ENCODE results near the gene MBD3L4. TPM values are rescaled to one million over a fixed set of nuclear protein-coding genes. Genes with fewer than 3 reads are reported as not detected.

Gene MBD3L4
- total RNA-seq, 2 donors from 2014 or later = not detected

- H3K36me3 Mint-ChIP-seq (ENCODE audit: low read depth) = no peaks in the 10 kb centered on the region
- DNase-seq = no peak
- H3K27ac Mint-ChIP-seq = no peak overlapping the region
- ATAC-seq = no peak
- no peak overlapping the region for H3K4me3 Mint-ChIP-seq
- H3K4me1 Mint-ChIP-seq = peaks cover 1% of the 10 kb centered on the region
- no peaks in the 10 kb centered on the region for H3K9me3 ChIP-seq (ENCODE audit: control insufficient read depth, low read length, poor library complexity, severe bottlenecking)
- no peaks in the 10 kb centered on the region for H3K27me3 Mint-ChIP-seq
Observed at GRCh38 chr19:7018828-7019227, 21.2 kb downstream of the MBD3L4 start.

DNA sequence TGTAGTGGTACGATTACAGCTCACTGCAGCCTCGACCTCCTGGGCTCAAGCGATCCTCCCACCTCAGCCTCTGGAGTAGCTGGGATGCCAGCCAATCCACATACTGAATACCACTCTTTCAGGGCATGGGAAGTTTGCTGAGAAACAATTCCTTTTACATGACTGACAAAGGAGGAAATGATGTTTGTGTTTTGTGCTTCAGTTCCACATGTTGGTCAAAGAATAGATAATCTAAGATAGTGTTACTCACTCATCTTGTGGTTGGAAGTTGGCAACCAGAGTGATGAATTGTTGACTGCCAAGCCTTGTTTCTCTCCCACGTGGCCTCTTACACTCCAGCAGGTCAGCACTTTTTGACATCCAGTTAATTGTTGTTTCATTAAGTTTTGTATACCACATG lies 26.3 kb downstream of the MBD3L4 start:
- Mint-ChIP-seq H3K27me3 (no peaks in the 10 kb centered on the region), H3K36me3 (ENCODE audit: low read depth) (no peaks in the 10 kb centered on the region), H3K27ac (peak overlapping the region; percentile 43), H3K4me1 (peaks cover 24% of the 10 kb centered on the region), H3K4me3 (no peak overlapping the region)
- no peaks in the 10 kb centered on the region for H3K9me3 ChIP-seq (ENCODE audit: control insufficient read depth, low read length, poor library complexity, severe bottlenecking)
- DNase-seq = no peak
- peak; percentile 37 for ATAC-seq

GRCh38 chr19:7010722-7011593 lies 29.0 kb downstream of the MBD3L4 start:
- no peaks in the 10 kb centered on the region for H3K9me3 ChIP-seq (ENCODE audit: control insufficient read depth, low read length, poor library complexity, severe bottlenecking)
- Mint-ChIP-seq H3K27ac (peak overlapping the region; percentile 51), H3K4me1 (peaks cover 31% of the 10 kb centered on the region), H3K36me3 (ENCODE audit: low read depth) (no peaks in the 10 kb centered on the region), H3K4me3 (peak overlapping the region; percentile 21), H3K27me3 (no peaks in the 10 kb centered on the region)
- DNase-seq = no peak
- ATAC-seq = peak; percentile 51

DNA sequence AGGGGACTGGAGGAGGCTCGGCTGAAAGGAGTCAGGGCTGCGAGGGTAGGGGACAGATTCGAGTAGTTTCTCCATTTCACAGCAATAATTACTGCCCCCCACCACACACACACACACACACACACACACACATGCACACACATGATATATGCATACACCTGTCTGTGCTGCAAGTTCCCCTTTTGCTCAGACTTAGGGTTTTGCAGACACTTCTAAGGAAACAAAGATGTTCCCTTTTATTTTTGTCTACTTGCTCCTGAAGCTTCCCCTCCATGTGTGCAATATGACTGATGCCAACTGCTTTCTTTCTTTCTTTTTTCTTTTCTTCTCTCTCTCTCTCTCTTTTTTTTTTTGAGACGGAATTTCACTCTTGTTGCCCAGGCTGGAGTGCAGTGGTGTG lies 32.1 kb downstream of the MBD3L4 start:
- Mint-ChIP-seq H3K4me1 (peaks cover 32% of the 10 kb centered on the region), H3K27me3 (no peaks in the 10 kb centered on the region), H3K27ac (no peak overlapping the region), H3K36me3 (ENCODE audit: low read depth) (no peaks in the 10 kb centered on the region), H3K4me3 (no peak overlapping the region)
- H3K9me3 ChIP-seq (ENCODE audit: control insufficient read depth, low read length, poor library complexity, severe bottlenecking) = no peaks in the 10 kb centered on the region
- no peak for DNase-seq
- ATAC-seq = no peak

- ATAC-seq (no peak), DNase-seq (no peak)
- Mint-ChIP-seq H3K4me1 (peaks cover 33% of the 10 kb centered on the region), H3K4me3 (no peak overlapping the region), H3K36me3 (ENCODE audit: low read depth) (no peaks in the 10 kb centered on the region), H3K27me3 (no peaks in the 10 kb centered on the region), H3K27ac (no peak overlapping the region)
- H3K9me3 ChIP-seq (ENCODE audit: control insufficient read depth, low read length, poor library complexity, severe bottlenecking) = no peaks in the 10 kb centered on the region
Observed at GRCh38 chr19:7006135-7006704, 33.8 kb downstream of the MBD3L4 start.

GRCh38 chr19:7004313-7004931 lies 35.6 kb downstream of the MBD3L4 start:
- Mint-ChIP-seq H3K27ac (no peak overlapping the region), H3K36me3 (ENCODE audit: low read depth) (no peaks in the 10 kb centered on the region), H3K27me3 (no peaks in the 10 kb centered on the region), H3K4me3 (no peak overlapping the region), H3K4me1 (peaks cover 23% of the 10 kb centered on the region)
- ATAC-seq (peak; percentile 71), DNase-seq (no peak)
- no peaks in the 10 kb centered on the region for H3K9me3 ChIP-seq (ENCODE audit: control insufficient read depth, low read length, poor library complexity, severe bottlenecking)

GRCh38 chr19:7000816-7001215 lies 39.2 kb downstream of the MBD3L4 start:
- H3K36me3 Mint-ChIP-seq (ENCODE audit: low read depth) = no peaks in the 10 kb centered on the region
- no peak overlapping the region for H3K4me3 Mint-ChIP-seq
- no peaks in the 10 kb centered on the region for H3K9me3 ChIP-seq (ENCODE audit: control insufficient read depth, low read length, poor library complexity, severe bottlenecking)
- DNase-seq (no peak), ATAC-seq (no peak)
- H3K4me1 Mint-ChIP-seq = peaks cover 11% of the 10 kb centered on the region
- H3K27me3 Mint-ChIP-seq = no peaks in the 10 kb centered on the region
- no peak overlapping the region for H3K27ac Mint-ChIP-seq

DNA sequence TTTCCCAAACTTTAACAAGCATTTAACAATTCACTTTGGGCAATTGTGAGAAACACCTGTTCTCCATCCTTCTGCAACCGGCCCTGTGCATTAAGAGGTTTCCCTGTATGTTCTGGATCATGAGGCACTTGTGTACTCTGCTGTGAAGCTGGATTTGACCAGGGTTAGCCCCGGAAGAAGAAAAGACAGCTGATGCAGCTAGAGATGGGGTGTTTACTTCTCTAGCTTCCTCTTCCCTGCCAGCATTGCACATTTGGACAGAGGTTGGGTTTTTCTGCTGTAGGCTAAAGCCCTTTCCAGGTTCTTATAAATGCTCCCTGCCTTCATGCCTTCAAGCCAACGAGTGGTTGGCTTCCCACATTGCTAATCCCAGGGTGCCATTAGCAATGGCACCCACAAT lies 39.6 kb downstream of the MBD3L4 start:
- Mint-ChIP-seq H3K36me3 (ENCODE audit: low read depth) (no peaks in the 10 kb centered on the region), H3K4me1 (peaks cover 11% of the 10 kb centered on the region), H3K4me3 (no peak overlapping the region), H3K27me3 (no peaks in the 10 kb centered on the region), H3K27ac (no peak overlapping the region)
- no peak for ATAC-seq
- H3K9me3 ChIP-seq (ENCODE audit: control insufficient read depth, low read length, poor library complexity, severe bottlenecking) = no peaks in the 10 kb centered on the region
- no peak for DNase-seq

DNA sequence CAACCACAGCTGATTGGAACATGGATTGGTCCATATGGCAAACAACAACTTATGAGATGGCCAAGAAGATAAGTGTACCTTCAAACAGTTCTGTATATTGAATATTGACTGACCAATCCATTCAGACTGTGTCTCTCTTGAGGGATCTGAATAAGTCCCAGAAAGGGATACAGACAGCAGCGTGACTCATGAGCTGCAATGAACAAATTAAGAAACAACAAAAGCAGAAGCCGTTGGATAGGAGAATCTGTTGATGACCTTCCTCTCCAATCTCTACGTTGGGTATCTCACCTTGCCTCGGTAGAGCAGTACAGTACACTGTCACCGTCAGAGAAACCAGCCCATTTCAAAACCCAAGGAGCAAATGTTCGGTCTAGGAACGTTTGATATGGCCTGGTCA lies 40.0 kb downstream of the MBD3L4 start:
- H3K9me3 ChIP-seq (ENCODE audit: control insufficient read depth, low read length, poor library complexity, severe bottlenecking) = no peaks in the 10 kb centered on the region
- Mint-ChIP-seq H3K4me3 (no peak overlapping the region), H3K36me3 (ENCODE audit: low read depth) (no peaks in the 10 kb centered on the region), H3K4me1 (peaks cover 11% of the 10 kb centered on the region), H3K27me3 (no peaks in the 10 kb centered on the region), H3K27ac (no peak overlapping the region)
- ATAC-seq (no peak), DNase-seq (no peak)

GRCh38 chr19:6997679-6998445 lies 42.1 kb downstream of the MBD3L4 start:
- H3K4me3 Mint-ChIP-seq = peak overlapping the region; percentile 68
- ATAC-seq = no peak
- no peaks in the 10 kb centered on the region for H3K36me3 Mint-ChIP-seq (ENCODE audit: low read depth)
- H3K9me3 ChIP-seq (ENCODE audit: control insufficient read depth, low read length, poor library complexity, severe bottlenecking) = no peaks in the 10 kb centered on the region
- H3K27me3 Mint-ChIP-seq = no peaks in the 10 kb centered on the region
- H3K4me1 Mint-ChIP-seq = peaks cover 5% of the 10 kb centered on the region
- peak overlapping the region; percentile 49 for H3K27ac Mint-ChIP-seq
- DNase-seq = no peak

GRCh38 chr19:6996810-6997209 lies 43.2 kb downstream of the MBD3L4 start:
- ATAC-seq (no peak), DNase-seq (no peak)
- H3K4me3 Mint-ChIP-seq = no peak overlapping the region
- no peaks in the 10 kb centered on the region for H3K27me3 Mint-ChIP-seq
- peaks cover 3% of the 10 kb centered on the region for H3K4me1 Mint-ChIP-seq
- H3K36me3 Mint-ChIP-seq (ENCODE audit: low read depth) = no peaks in the 10 kb centered on the region
- H3K9me3 ChIP-seq (ENCODE audit: control insufficient read depth, low read length, poor library complexity, severe bottlenecking) = no peaks in the 10 kb centered on the region
- no peak overlapping the region for H3K27ac Mint-ChIP-seq

GRCh38 chr19:6995054-6995453 lies 44.9 kb downstream of the MBD3L4 start:
- no peaks in the 10 kb centered on the region for H3K9me3 ChIP-seq (ENCODE audit: control insufficient read depth, low read length, poor library complexity, severe bottlenecking)
- DNase-seq = no peak
- Mint-ChIP-seq H3K4me1 (peaks cover 3% of the 10 kb centered on the region), H3K36me3 (ENCODE audit: low read depth) (no peaks in the 10 kb centered on the region), H3K27me3 (no peaks in the 10 kb centered on the region), H3K27ac (no peak overlapping the region), H3K4me3 (no peak overlapping the region)
- ATAC-seq = no peak

DNA sequence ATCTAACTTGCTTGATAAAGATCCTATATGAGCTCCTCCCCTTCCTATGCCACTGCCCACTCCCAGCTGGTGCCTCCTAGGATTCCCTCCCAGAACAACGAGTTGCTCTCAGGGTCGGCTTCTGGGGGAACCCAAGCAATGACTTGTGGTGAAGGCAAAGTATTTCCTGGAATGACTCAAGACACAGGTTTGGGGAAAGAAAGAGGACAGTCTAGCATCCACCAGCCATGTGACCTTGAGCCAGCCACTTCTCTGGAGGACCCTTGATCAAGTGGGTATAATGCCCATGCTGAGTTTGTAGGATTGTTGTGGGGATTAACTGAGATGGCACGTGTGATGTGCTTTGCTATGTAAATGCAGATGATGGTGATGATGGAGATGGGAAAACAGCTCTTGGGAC lies 51.7 kb downstream of the MBD3L4 start:
- no peak overlapping the region for H3K27ac Mint-ChIP-seq
- ATAC-seq (no peak), DNase-seq (no peak)
- no peak overlapping the region for H3K4me3 Mint-ChIP-seq
- H3K27me3 Mint-ChIP-seq = no peaks in the 10 kb centered on the region
- H3K9me3 ChIP-seq (ENCODE audit: control insufficient read depth, low read length, poor library complexity, severe bottlenecking) = no peaks in the 10 kb centered on the region
- no peaks in the 10 kb centered on the region for H3K36me3 Mint-ChIP-seq (ENCODE audit: low read depth)
- no peaks in the 10 kb centered on the region for H3K4me1 Mint-ChIP-seq

Data from T-helper 17 cell (primary cell).